ENCODE data around the gene CCL25.
"Not testable (repeated sequence)": the region's sequence is repeated elsewhere in the genome, so short reads cannot be mapped to it uniquely, and the experiment has no call there.

CCL25 gene

GRCh38 chr19:8085598-8086408 is 33.2 kb downstream of the CCL25 start:
- DNase-seq (ENCODE audit: low read depth in 2 of 2): no peak

- no peak for DNase-seq (ENCODE audit: low read depth in 2 of 2)
Measured at GRCh38 chr19:8086849-8087248, 34.3 kb downstream of the CCL25 start.

GRCh38 chr19:8087876-8088275 is 35.3 kb downstream of the CCL25 start:
- DNase-seq (ENCODE audit: low read depth in 2 of 2): no peak

- no peak for DNase-seq (ENCODE audit: low read depth in 2 of 2)
Measured at GRCh38 chr19:8088752-8089663, 36.4 kb downstream of the CCL25 start.

- no peak for DNase-seq (ENCODE audit: low read depth in 2 of 2)
Measured at GRCh38 chr19:8089664-8090601, 37.4 kb downstream of the CCL25 start.

GRCh38 chr19:8090950-8091349 is 38.4 kb downstream of the CCL25 start:
- DNase-seq (ENCODE audit: low read depth in 2 of 2): no peak

GRCh38 chr19:8093740-8094139 is 41.2 kb downstream of the CCL25 start:
- DNase-seq (ENCODE audit: low read depth in 2 of 2): no peak

- no peak for DNase-seq (ENCODE audit: low read depth in 2 of 2)
Measured at GRCh38 chr19:8094336-8094735, 41.8 kb downstream of the CCL25 start.

GRCh38 chr19:8095354-8095886 is 42.9 kb downstream of the CCL25 start:
- no peak for DNase-seq (ENCODE audit: low read depth in 2 of 2)

- DNase-seq (ENCODE audit: low read depth in 2 of 2): no peak
Measured at GRCh38 chr19:8096071-8096470, 43.5 kb downstream of the CCL25 start.

GRCh38 chr19:8097198-8097597 is 44.6 kb downstream of the CCL25 start:
- no peak for DNase-seq (ENCODE audit: low read depth in 2 of 2)

- DNase-seq (ENCODE audit: low read depth in 2 of 2): no peak
Measured at GRCh38 chr19:8097681-8098567, 45.4 kb downstream of the CCL25 start.

GRCh38 chr19:8101311-8101710 is 48.8 kb downstream of the CCL25 start:
- no peak for DNase-seq (ENCODE audit: low read depth in 2 of 2)

- DNase-seq (ENCODE audit: low read depth in 2 of 2): not testable (repeated sequence)
Measured at GRCh38 chr19:8101910-8102309, 49.4 kb downstream of the CCL25 start.

GRCh38 chr19:8105471-8105870 is 52.9 kb downstream of the CCL25 start:
- DNase-seq (ENCODE audit: low read depth in 2 of 2): no peak

GRCh38 chr19:8107301-8107903 is 54.8 kb downstream of the CCL25 start:
- DNase-seq (ENCODE audit: low read depth in 2 of 2): no peak

GRCh38 chr19:8108560-8109445 is 56.2 kb downstream of the CCL25 start:
- no peak for DNase-seq (ENCODE audit: low read depth in 2 of 2)

GRCh38 chr19:8109455-8109854 is 56.9 kb downstream of the CCL25 start:
- DNase-seq (ENCODE audit: low read depth in 2 of 2): no peak

Measured in stimulated activated CD8-positive, alpha-beta memory T cell treated with anti-CD3 and anti-CD28 coated beads, Interleukin-15, amount 100 ng/mL, for 4 hours (primary cell).